Activated T-helper 17 cell treated with anti-CD3 and anti-CD28 coated beads, Interleukin-2, amount 50 U/mL, for 72 hours (primary cell): Measurements from ENCODE around the gene CXCL11. TPM values are rescaled to one million over a fixed set of nuclear protein-coding genes. Genes with fewer than 3 reads are reported as not detected.

ENCODE experiments used
- ATAC-seq: fragments of 150-1000 bp; cut with Tn5 transposase; replicated peaks from 2 replicates; pipeline ENCODE4 v1.10.0; 2021; ENCODE audit warnings: mild to moderate bottlenecking, moderate library complexity
- H3K27ac Mint-ChIP-seq: one replicate; pipeline ENCODE4 v1.8.0; 2022; ENCODE audit warnings: mixed read lengths
- H3K27me3 Mint-ChIP-seq: one replicate; pipeline ENCODE4 v1.8.0; 2022; ENCODE audit warnings: mixed read lengths
- H3K36me3 Mint-ChIP-seq: one replicate; pipeline ENCODE4 v1.8.0; 2022; ENCODE audit warnings: low read depth, mild to moderate bottlenecking, mixed read lengths
- H3K4me1 Mint-ChIP-seq: one replicate; pipeline ENCODE4 v1.8.0; 2022; ENCODE audit warnings: mixed read lengths
- H3K4me3 Mint-ChIP-seq: one replicate; pipeline ENCODE4 v1.8.0; 2022; ENCODE audit warnings: mild to moderate bottlenecking, mixed read lengths
- H3K9me3 Mint-ChIP-seq: one replicate; pipeline ENCODE4 v1.8.0; 2022; ENCODE audit warnings: mixed read lengths
- total RNA-seq, 2 donors: library from RNA; stranded (reverse); gene quantifications; one replicate each; pipeline ENCODE4 v1.2.3, GENCODE V29; 2022

The CXCL11 gene
- total RNA-seq, 2 donors from 2014 or later: not detected

DNA sequence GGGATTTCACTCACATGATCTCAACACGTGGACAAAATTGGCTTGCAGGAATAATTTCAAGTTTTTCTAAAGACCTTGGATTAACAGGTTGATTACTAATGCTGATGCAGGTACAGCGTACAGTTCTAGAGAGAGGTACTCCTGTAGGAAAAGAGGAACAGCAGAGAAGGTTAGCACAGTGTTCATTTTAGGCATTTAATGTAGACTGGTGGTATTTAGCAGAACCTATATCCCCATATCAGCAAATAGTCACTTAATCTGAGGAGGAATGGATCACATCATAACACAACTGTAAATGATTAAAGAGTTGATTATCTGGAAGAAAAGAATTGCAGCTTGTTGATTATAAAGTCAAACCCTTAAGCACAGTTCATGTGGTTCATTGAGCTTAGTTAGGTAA is 13.2 kb downstream of the CXCL11 start:
- Mint-ChIP-seq H3K27ac (no peak overlapping the region), H3K36me3 (no peaks in the 10 kb centered on the region)
- ATAC-seq: no peak

DNA sequence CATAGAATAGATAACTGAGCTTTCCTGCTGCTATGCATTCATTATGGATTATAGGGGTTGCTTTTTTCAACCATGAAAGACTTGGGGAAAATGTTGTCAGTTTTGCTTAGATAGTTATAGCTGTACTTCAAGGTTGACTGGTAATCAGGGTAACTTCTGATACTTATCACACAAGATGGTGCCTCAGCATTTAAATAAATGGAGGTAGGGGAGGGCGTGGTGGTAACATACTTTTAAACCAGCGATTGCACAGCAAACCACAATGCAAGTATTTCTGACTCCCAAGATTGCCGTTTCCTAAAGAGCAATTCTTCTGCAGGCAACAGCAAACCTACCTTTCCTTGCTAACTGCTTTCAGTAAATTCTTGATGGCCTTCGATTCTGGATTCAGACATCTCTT is 13.8 kb downstream of the CXCL11 start:
- H3K27ac Mint-ChIP-seq: no peak overlapping the region
- no peaks in the 10 kb centered on the region for H3K9me3 Mint-ChIP-seq
- ATAC-seq: no peak
- peaks cover 11% of the 10 kb centered on the region for H3K4me1 Mint-ChIP-seq
- no peak overlapping the region for H3K4me3 Mint-ChIP-seq
- no peaks in the 10 kb centered on the region for H3K36me3 Mint-ChIP-seq
- no peaks in the 10 kb centered on the region for H3K27me3 Mint-ChIP-seq

More for the DNA sequence above, 13.2 kb downstream of the CXCL11 start:
- H3K4me1 Mint-ChIP-seq: peaks cover 11% of the 10 kb centered on the region
- no peak overlapping the region for H3K4me3 Mint-ChIP-seq
- no peaks in the 10 kb centered on the region for H3K9me3 Mint-ChIP-seq
- H3K27me3 Mint-ChIP-seq: no peaks in the 10 kb centered on the region

DNA sequence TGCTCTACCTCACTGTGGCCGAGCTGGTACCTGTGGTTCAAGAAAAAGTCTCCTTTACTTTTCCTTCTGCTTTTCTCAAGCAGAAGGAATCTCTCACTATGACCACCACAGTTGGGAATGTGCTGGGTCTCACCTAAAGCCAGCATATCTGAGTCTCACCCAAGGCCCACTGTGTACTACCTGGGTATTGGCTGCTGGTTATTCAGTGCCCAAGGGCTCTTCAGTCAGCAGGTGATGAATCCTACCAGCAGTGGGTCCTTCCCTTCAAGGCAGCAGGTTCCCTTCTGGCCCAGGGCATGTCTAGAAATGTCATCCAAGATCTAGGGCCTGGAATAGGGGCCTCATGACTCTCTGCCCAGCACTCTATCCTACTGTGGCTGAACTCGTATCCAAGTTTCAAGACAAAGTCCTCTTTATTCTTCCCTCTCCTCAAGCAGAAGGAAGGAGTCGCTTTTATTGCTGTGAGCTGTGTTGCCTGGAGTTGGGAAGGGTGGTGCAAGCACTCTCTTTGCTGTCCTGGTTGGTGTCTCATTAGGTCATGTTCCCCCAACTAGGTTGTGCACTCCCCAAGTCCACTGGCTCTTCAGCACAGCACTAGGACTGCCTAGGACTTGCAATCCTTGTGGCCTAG is 18.7 kb downstream of the CXCL11 start:
- H3K36me3 Mint-ChIP-seq: no peaks in the 10 kb centered on the region
- H3K4me3 Mint-ChIP-seq: no peak overlapping the region
- no peaks in the 10 kb centered on the region for H3K9me3 Mint-ChIP-seq
- no peak overlapping the region for H3K27ac Mint-ChIP-seq
- H3K27me3 Mint-ChIP-seq: peaks cover 4% of the 10 kb centered on the region
- ATAC-seq: no peak
- no peaks in the 10 kb centered on the region for H3K4me1 Mint-ChIP-seq

DNA sequence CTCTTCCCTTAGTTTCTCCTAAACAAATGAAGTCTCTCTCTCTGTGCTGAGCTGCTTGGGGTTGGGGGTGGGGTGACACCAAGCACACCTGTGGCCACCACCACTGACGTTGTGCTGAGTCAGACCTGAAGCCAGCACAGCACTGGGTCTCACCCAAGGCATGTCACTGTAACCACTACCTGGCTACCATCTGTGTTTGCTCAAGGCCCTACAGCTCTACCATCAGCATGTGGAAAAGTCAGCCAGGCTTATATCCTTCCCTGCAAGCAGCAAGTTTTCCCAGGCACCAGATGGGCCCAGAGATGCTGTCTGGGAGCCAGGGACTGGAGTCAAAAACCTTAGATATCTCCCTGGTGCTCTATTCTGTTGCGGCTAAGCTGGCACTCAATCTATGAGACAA is 19.5 kb downstream of the CXCL11 start:
- no peak overlapping the region for H3K27ac Mint-ChIP-seq
- H3K4me3 Mint-ChIP-seq: no peak overlapping the region
- ATAC-seq: peak; percentile 75
- H3K9me3 Mint-ChIP-seq: no peaks in the 10 kb centered on the region
- no peaks in the 10 kb centered on the region for H3K36me3 Mint-ChIP-seq
- H3K27me3 Mint-ChIP-seq: peaks cover 4% of the 10 kb centered on the region
- H3K4me1 Mint-ChIP-seq: no peaks in the 10 kb centered on the region

DNA sequence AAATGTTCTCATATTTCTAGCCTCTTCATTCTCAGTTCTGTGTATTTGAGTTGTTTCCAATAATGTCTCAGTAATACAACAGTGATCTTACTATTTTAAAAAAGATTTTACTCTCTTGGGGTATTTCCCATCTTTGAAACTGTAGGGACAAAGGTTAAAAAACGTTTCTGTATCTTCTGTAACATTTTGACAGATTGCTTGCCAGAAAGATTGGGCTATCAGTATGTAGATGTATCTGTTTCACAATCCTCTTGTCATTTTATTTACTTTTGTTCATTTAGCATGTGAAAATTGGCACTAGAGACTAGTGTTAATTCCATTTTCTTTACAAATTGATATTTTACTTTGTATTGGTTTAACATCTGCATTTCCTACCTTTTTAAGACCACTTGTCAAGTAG is 22.3 kb downstream of the CXCL11 start:
- Mint-ChIP-seq H3K27me3 (peaks cover 6% of the 10 kb centered on the region), H3K4me3 (no peak overlapping the region), H3K9me3 (no peaks in the 10 kb centered on the region), H3K27ac (no peak overlapping the region), H3K4me1 (no peaks in the 10 kb centered on the region), H3K36me3 (no peaks in the 10 kb centered on the region)
- ATAC-seq: no peak

DNA sequence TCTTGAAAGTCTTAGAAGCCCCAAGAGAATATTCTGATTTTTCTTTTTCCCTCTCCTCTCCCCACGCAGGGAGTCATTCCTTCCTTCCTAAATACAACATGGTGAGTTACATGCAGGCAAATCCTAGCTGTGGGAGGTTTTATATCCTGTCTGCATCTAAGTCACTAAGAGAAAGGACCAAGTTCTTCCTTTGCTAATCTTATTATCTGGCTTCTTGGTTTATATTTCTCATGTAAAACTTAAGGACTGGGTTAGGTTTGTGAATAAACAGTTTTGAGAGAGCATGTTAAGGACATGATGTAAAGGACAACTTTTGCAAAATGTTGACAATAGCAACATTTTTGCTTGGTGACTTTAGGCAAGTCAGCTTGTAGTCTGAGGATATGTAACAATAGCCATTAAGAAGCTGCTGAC is 23.5 kb downstream of the CXCL11 start:
- Mint-ChIP-seq H3K27ac (no peak overlapping the region), H3K9me3 (no peaks in the 10 kb centered on the region), H3K4me3 (no peak overlapping the region), H3K27me3 (peaks cover 7% of the 10 kb centered on the region), H3K4me1 (no peaks in the 10 kb centered on the region), H3K36me3 (no peaks in the 10 kb centered on the region)
- ATAC-seq: no peak

DNA sequence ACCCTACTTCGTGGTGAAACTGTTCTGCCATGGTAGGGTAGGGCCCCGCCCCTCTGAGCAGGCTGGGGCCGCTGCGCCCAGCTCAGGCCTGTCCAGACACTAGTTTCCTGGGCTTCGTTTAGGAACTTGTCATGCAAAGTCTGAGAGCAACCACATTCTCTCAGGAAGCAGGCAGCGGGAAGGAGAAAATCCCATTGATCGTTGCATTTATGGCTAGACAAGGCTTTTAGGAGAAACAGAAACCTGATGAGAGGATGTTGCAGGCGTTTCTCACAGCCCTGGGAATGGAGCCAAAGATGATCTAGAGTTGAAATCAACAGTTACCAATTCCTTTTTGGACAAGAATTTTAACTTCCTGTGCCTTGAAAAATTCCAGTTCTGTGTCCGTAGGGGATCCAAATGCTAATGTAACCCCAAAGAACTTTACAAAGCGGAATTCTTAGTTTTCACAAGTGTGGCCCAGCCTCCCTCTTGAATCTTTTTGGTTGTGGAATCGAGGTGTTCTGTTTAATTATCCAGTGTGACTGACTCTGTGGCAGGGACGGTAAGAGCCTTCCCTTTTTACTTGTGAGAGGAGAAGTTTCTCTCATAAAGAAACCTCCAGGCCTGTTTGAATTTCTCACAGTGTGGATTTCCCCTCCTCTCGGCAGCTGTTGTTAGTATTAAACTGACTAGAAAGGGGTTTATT is 24.0 kb downstream of the CXCL11 start:
- H3K27me3 Mint-ChIP-seq: peaks cover 7% of the 10 kb centered on the region
- H3K27ac Mint-ChIP-seq: no peak overlapping the region
- H3K4me3 Mint-ChIP-seq: no peak overlapping the region
- no peaks in the 10 kb centered on the region for H3K9me3 Mint-ChIP-seq
- H3K4me1 Mint-ChIP-seq: no peaks in the 10 kb centered on the region
- no peaks in the 10 kb centered on the region for H3K36me3 Mint-ChIP-seq
- peak; percentile 64 for ATAC-seq

DNA sequence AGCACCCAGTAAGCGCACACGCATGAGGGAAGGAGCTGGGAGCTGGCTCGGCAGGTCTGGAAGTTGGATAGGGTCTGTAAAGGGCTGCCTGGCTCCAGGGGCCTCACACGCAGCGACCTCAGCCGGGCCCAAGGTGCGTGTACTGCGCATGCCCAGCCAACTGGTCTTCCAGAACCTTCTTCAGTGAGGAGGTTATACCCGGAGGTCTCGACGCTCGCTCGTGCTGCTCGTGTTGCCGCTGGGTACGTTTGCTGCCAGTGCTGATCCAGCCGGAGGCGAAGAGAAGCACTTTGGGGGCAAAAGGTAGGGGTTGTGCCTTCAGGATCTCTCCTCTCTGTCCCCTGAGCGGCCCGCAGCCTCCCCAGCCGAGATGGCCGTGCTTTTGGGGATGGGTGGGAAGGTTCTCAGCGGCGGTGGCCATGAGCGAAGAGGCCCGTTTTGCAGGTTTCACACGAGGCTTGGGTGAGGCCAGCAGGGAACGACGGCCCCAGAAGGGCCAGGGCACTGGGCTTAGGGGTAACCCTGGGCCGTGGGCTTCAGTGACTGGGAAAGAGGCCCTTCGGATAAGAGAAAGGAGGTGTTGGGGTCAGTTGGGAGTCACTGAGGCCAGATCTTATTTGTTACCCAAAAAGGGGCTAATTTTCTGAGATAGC is 24.7 kb downstream of the CXCL11 start:
- no peaks in the 10 kb centered on the region for H3K4me1 Mint-ChIP-seq
- no peak overlapping the region for H3K4me3 Mint-ChIP-seq
- no peak for ATAC-seq
- no peaks in the 10 kb centered on the region for H3K36me3 Mint-ChIP-seq
- no peak overlapping the region for H3K27ac Mint-ChIP-seq
- no peaks in the 10 kb centered on the region for H3K9me3 Mint-ChIP-seq
- H3K27me3 Mint-ChIP-seq: peaks cover 8% of the 10 kb centered on the region

DNA sequence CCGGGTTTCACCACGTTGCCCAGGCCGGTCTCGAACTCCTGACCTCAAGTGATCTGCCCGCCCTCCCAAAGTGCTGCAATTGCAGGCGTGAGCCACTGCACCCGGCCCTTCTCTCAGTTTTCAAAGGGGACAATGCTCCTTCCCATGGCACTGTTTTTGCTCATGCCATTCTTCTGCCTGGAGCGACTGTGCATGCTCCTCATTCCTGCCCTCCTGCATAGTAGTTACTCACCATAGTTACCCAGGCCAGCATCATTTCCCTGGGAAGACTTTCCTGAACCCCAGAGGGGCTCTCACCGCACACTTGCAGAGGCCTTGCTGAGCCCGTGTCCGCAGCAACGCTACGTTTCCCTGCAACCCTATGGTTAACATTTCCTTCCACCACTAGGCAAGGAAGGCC is 25.3 kb downstream of the CXCL11 start:
- Mint-ChIP-seq H3K4me3 (no peak overlapping the region), H3K27ac (no peak overlapping the region), H3K27me3 (peaks cover 13% of the 10 kb centered on the region), H3K36me3 (no peaks in the 10 kb centered on the region), H3K4me1 (no peaks in the 10 kb centered on the region), H3K9me3 (no peaks in the 10 kb centered on the region)
- ATAC-seq: no peak

DNA sequence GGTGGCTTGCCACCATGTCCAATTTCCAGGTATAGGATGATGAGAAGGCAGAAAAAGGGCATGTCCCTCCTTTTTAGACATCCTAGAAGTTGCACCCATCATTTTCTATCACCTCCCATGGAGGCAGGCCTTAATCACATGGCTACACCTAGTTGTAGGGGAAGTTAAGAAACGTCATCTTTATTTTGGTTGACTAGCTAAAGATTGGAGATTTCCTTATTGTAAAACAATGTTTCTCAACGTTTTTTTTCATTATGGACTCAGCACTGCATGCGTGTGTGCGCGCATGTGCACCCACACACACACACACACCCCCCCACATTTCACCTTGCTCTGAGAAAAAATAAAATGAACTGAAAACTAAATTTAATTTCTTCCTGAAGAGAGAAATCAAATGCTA is 26.6 kb downstream of the CXCL11 start:
- no peak for ATAC-seq
- Mint-ChIP-seq H3K4me3 (no peak overlapping the region), H3K27ac (no peak overlapping the region), H3K36me3 (no peaks in the 10 kb centered on the region), H3K9me3 (no peaks in the 10 kb centered on the region), H3K27me3 (peaks cover 15% of the 10 kb centered on the region), H3K4me1 (no peaks in the 10 kb centered on the region)

DNA sequence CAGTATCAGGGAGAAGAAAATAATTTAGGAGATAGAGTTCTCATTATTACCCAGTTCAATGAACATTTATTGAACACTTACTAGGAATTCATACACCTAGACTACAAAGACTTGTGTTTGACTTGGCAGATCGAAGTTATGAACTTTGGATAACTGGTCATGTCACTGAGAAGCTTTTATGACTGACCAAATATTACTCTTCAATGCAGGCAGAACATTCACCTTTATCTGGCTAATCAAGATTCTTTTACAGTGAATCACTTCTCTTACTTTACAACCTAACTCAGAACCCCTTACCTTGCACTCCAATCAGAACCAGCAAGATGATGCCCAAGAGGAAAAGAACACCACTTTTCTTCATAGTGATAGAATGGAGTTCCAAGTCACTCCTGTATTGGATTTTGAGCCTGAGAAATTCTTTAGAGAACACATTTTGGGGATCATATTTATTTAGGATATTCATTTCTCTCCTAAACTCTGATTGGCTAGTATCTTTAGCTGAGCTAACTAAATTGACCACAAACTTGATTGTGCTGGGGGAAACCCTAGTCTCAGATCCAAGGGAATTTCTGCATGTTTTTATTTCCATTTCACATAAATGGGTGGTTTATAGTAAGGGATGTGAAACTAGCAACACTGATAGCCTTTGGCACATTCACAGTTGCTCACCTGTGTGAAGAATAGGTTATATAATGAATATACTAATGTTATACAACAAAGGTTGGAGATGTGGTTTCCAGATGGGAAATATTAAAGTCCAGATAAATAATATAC is 28.6 kb downstream of the CXCL11 start, which contains the start of gene CXCL9:
TSS of gene CXCL9 (minus strand) at position 421 of the 774 bp plus-strand sequence. CDS start at position 361, 60 bp downstream.
- Mint-ChIP-seq H3K27ac (no peak within 1 kb of the TSS), H3K36me3 (no peaks in the 10 kb centered on the region), H3K9me3 (no peaks in the 10 kb centered on the region), H3K27me3 (peaks cover 23% of the 10 kb centered on the region), H3K4me3 (no peak within 1 kb of the TSS), H3K4me1 (no peaks in the 10 kb centered on the region)
- ATAC-seq: no peak

DNA sequence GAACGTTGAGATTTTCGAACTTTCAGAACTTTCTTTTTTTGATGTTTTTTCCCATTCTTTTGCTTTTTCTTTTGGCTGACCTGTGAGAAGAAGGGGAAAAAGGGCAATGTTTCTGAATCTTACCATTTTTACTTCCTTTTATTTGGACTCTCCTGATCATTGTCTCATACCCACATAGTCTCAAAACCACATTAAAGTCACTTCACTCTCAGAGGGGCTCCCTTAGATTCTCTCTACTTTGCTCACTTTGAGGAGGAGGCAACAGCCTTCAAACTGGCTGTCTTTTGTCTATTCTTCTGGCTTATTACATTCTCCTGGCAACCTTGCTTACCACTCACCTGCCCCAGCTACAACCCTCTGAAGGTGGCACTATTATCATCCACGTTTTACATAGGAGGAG is 32.2 kb downstream of the CXCL11 start:
- no peak for ATAC-seq
- H3K27me3 Mint-ChIP-seq: peaks cover 22% of the 10 kb centered on the region

DNA sequence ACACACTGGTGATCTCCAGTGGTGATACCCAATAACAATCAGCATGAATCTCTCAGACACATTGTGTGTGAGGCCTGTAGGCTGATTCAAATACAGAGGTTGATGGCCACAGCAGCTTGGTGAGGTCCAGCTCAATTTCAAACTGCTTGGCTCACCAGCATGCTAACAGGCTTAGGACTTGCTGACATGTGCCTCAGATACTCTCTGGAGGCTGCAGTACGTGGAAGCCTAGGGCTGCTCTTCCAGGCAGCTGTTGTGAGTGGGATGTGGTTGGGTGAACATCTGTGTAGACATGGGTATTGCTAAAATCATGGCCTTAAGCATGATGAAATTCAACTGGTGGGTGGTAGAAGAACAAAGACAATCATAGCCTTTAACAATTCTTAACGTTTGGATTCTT is 32.8 kb downstream of the CXCL11 start:
- H3K9me3 Mint-ChIP-seq: no peaks in the 10 kb centered on the region
- ATAC-seq: no peak

More for the DNA sequence above, 32.2 kb downstream of the CXCL11 start:
- no peak overlapping the region for H3K27ac Mint-ChIP-seq
- no peaks in the 10 kb centered on the region for H3K36me3 Mint-ChIP-seq
- no peaks in the 10 kb centered on the region for H3K4me1 Mint-ChIP-seq
- H3K9me3 Mint-ChIP-seq: no peaks in the 10 kb centered on the region
- H3K4me3 Mint-ChIP-seq: no peak overlapping the region

DNA sequence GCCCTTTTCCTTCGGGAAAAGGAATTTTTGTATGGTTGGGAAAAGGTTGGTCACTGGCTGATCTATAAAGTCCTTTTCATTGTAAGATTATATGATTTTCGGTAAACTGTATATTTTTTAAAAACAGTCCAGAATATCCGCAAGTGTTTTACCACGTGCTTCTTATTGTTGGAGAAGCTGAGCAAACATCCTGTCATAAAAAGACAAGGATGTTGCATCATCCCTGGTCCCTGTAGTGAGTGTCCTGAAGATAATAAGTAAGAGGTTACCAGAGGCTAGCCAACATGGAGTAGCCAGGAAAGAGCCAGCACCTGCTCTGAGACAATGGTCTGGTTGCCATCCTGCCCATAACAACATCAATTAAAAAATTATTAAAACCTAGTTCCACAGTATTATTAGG is 33.7 kb downstream of the CXCL11 start:
- no peaks in the 10 kb centered on the region for H3K4me1 Mint-ChIP-seq
- no peak overlapping the region for H3K4me3 Mint-ChIP-seq
- H3K9me3 Mint-ChIP-seq: no peaks in the 10 kb centered on the region
- peaks cover 21% of the 10 kb centered on the region for H3K27me3 Mint-ChIP-seq
- no peaks in the 10 kb centered on the region for H3K36me3 Mint-ChIP-seq
- ATAC-seq: no peak
- no peak overlapping the region for H3K27ac Mint-ChIP-seq

More for the DNA sequence above, 32.8 kb downstream of the CXCL11 start:
- no peaks in the 10 kb centered on the region for H3K36me3 Mint-ChIP-seq
- H3K4me3 Mint-ChIP-seq: no peak overlapping the region
- no peak overlapping the region for H3K27ac Mint-ChIP-seq
- H3K27me3 Mint-ChIP-seq: peaks cover 21% of the 10 kb centered on the region
- no peaks in the 10 kb centered on the region for H3K4me1 Mint-ChIP-seq
